HG02678 (cell line): ENCODE measurements around the gene CPA3.

Experiments used
- ATAC-seq: cut with Tn5 transposase; IDR thresholded peaks from one replicate; pipeline ENCODE4 v1.9.1; 2021; ENCODE audit warnings: mild to moderate bottlenecking, moderate library complexity; ENCODE audit not compliant: unreplicated experiment

The CPA3 gene, protein sequence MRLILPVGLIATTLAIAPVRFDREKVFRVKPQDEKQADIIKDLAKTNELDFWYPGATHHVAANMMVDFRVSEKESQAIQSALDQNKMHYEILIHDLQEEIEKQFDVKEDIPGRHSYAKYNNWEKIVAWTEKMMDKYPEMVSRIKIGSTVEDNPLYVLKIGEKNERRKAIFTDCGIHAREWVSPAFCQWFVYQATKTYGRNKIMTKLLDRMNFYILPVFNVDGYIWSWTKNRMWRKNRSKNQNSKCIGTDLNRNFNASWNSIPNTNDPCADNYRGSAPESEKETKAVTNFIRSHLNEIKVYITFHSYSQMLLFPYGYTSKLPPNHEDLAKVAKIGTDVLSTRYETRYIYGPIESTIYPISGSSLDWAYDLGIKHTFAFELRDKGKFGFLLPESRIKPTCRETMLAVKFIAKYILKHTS

DNA sequence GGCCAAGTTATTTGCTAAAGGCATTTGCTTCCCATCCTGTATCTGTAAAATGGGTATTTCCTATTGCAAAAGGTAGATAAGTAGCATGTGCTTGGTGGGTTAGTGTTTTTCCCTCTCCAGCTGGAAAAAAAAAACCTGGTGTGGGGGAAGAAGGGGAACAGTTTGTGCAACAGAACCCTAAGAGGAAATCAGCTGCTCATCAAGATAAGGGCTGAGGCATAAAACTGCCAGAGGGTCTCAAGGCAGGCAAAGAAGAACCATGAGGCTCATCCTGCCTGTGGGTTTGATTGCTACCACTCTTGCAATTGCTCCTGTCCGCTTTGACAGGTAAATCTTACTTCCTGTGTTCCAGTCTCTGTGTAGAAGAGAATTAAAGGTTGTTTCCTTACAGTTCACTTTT is at the start of gene CPA3:
TSS of gene CPA3 (plus strand) at position 248 of the 400 bp plus-strand sequence. CDS start at position 260, 12 bp downstream.
- no peak for ATAC-seq

DNA sequence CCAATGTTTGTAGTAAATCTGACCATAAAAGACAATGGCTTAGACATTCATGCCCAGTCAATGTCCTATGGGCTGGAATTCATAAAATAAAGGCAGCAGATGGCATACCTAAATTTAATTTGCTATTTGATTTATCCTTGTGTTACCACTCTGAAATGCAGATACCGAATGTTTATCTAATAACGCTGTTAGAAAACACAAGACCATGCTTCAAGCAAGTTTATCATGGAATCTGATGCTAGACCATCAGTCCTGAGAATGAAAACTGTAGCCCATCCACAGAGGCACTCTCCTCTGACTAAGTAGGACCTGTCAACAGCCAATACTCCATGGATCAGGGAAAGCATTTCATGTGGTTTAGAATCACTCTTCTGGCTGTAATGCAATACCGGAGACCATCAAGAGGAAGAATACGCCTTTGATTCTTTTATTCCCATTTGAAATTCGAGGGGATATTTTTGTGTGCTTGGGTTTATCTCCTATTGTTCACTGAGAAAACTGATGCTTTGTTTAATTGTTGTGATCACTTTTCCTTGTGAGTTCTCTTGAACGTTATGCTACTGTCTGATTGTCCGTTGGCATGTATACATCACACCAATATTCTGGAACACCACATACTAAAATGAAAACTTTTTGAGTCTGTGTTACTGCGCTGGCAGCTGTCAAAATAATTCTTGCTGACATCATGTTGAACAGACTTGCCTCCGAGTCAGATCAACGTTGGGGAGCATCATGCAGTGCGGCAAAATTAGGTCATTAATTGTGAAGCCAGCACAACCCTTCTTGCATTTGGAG is 49.6 kb upstream of the CPA3 start:
- no peak for ATAC-seq

DNA sequence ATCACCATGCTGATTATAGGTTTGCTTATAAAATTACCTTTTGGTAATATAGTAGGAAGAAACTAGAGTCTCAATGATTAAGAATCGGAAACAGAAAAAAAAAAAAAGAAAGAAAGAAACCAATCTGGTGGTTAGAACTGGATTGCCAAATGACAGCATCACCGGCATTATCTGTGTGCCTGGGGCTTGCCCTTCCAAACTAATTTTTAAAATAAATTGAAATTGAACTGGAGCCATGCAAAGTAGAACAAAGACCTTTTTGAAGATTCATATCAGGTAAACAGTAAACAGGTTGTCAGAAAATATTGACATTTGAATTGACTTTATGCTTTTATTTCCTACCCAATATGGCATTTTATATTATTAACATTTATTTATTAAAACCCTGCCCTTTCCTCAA is 48.7 kb upstream of the CPA3 start:
- no peak for ATAC-seq

DNA sequence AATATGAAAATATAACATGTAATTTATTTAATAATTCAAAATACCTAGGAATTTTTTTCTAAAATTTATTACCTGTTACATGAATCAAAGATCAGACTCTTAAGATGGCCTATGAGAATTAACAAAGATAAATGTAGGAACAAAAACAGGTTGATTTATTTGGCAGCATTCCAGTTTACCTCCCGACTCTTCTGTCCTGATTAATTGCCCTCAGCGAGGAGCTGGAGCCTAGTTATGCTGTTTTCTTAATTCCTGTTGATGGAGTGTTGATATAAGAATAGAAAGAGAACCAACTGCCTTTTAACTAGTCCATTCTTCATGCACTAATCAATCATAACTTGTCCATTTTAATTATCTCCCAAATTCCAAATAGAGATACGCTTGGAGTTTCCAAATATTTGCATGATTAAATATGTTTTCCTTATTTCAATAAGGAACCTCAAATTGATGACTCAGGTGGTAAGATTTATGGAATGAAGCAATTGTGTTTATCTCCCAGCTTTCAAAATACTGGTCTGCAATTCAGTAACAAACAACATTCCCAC is 48.0 kb upstream of the CPA3 start:
- no peak for ATAC-seq

DNA sequence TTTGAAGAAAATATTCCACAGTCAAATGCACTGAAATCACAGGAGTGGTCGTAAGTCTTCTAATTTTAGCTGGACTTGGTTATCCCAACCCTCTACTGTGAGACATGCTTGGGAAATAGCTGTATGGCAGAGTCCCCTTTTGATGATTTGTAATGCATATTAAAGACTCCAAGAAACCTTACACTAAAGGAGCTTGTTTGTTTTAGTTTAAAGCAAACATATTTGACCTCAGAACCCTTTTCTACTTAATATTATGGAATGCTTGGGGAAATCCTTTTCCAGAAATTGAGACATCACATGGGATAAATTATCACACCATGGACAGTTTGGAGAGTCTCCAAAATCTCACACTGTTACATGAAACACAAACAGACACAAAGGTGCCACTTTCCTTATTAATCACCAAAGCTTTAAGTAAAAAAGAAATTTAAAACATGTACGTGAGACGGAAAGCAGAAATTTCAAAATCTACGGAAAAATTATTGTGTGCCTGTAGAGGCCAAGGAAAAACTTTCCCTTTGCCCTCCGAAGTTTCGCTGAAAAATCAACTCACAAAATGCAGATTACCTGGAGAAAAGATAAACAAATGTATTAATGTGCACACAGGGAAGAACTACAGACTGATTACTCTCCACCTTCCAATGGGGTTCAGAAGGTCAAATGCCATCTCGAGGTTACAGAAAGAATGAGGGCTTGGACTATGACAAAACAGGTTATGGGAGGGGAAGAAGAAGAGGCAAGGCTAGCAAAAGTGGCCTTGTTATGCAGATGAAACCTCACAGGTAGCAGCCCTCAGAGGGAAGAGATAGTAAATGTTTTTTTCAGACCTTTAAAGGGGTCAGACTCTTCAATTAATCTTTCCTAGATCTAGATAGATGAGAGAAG is 44.5 kb upstream of the CPA3 start:
- ATAC-seq, result no peak

DNA sequence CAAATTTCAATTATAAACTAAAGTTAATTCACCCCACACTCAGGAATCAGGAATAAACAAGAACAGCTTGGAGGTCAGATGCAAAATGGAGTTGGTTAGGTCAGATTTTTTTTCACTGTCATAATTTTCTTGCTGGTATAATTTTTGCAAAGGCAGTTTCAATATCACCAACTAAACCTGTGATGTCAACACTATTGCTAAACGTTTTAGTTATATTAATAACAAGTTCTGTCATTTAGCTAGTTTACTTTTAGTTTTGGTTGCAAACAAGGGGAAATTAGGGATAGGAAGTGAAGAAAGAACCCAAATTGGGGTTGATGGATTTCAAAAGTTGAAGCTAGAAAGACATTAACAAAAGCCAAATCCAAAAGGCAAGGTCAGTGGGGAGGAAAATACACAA is 42.1 kb upstream of the CPA3 start:
- no peak for ATAC-seq

DNA sequence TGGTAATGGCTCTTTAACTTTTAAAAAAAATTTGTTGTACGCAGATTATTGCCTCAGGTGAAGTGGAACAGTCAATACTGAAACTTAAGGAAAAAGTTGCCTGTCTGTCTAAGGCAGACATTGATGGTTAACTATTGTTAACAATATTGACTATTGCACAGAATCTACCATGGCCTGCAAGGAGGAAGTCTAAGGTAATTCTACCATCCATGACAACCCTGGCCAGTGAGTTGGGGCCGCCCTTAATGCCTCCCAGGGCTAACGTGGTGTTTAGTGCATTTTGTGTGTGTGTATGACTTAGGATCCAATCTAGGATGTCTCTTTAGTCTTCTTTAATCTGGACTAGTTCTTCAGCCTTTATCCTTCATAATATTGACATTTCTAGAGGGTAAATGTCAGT is 39.6 kb upstream of the CPA3 start:
- no peak for ATAC-seq

DNA sequence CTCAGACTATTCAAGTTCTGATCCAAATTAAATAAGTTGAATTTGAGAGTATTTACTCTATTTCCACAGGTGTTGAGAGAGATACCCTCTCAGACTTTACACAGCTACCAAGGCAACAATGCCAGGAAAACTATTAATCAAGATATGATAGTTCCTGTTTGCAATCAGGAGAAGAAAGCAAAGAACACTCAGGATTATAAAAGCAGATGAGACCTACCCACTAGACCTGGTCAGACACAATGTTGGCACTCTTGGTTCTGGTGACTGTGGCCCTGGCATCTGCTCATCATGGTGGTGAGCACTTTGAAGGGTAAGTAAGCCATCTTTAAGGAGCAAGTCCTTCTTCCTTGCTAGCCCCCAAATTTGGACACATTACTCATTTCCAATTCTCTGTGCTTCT is 37.5 kb upstream of the CPA3 start, which contains the start of gene CPB1:
TSS of gene CPB1 (plus strand) at position 227 of the 400 bp plus-strand sequence. CDS start at position 240, 13 bp downstream.
- ATAC-seq, result no peak

DNA sequence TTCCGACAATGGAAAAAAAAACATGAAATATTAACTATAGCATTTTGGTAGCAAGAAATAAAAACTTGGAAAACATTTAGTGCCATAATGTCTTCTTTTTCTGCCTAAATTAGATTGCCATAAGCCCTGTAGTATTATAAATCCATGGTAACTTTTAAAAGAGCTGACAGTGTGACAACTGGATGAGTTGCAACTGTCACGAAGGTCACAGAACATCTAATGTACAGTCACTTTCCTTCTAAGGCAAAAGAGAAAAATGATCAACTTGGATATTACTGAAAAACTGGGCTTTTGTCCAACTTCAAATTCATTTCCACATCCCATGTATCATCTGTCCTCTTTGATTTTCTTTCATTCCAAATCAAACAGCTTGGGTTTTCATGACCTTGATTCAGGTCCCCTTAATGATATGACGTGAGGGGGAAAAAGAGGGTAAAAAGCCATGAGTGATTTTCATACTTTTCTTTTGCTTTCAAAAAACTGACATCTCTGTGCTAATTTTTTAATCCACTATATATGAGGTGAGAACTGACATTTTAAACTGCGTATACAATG is 36.9 kb upstream of the CPA3 start:
- ATAC-seq, result no peak

DNA sequence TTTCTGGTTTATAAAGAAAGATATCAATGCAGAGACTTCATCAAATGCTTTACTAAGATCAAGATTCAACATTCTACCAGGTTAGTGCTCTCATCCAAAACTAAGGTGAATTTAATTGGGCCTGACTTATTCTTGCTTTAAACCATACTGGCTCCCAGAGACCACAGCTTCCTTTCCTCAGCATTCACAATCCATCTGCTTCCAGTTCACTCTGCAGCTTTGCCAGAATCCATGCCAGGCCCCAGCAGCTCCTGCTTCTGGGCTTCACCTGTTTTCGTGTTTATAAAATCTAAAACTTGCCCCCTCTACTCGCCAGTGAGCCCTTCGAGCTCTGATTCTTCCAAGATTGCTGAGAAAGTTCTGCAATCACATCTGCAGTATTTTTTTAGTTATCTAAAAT is 35.2 kb upstream of the CPA3 start:
- ATAC-seq, result no peak

DNA sequence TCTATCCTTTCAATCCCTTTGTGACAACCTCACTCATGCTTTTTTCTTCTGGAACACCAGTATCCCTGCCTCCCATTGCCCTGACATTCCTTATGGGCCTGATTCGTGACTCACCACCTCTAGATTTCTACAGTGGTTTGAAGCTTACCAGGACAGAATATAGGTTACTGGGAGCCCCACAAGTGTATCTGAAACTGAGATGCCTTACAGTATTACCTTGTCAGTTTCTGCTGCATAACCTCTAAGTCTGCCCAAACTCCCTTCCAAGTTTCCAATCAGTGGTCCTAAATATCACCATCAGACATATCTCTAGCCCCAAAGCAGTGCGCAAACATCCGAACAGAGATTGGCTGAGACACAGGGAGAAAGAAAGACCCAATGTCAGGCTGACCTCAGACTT is 31.9 kb upstream of the CPA3 start:
- no peak for ATAC-seq

DNA sequence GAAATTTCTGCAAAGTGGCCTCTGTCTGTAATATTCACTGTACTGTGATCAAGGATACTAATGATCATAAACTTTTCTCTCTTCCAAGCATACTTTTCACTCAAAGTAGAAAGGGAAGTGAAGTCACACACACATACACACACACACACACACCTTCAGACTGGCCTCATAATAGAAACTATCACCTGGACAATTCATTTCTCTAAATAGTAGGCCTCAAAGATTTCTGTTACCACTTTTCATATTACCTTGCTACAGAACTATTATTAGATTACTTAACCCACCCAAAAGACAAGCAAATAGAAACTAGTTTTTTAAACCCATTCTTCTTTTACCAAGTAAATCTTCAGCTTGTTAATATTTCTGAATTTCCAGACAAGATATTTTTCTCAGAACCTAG is 25.3 kb upstream of the CPA3 start:
- ATAC-seq, result no peak

DNA sequence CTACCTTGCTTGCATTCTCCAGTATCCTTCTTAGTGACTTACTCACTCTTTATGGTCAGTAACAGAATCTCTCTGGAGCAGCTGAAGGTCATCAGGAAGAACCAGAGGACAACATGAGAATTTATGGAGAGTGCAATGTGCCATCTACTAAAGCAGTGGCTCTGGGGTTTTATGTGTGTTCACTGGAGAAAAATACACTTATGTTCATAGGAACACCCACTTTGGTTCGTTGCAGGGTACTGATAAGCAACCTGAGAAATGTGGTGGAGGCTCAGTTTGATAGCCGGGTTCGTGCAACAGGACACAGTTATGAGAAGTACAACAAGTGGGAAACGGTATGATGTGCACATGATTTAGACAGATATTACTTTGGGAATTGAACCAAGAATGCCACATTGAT is 24.6 kb upstream of the CPA3 start:
- ATAC-seq, result no peak

DNA sequence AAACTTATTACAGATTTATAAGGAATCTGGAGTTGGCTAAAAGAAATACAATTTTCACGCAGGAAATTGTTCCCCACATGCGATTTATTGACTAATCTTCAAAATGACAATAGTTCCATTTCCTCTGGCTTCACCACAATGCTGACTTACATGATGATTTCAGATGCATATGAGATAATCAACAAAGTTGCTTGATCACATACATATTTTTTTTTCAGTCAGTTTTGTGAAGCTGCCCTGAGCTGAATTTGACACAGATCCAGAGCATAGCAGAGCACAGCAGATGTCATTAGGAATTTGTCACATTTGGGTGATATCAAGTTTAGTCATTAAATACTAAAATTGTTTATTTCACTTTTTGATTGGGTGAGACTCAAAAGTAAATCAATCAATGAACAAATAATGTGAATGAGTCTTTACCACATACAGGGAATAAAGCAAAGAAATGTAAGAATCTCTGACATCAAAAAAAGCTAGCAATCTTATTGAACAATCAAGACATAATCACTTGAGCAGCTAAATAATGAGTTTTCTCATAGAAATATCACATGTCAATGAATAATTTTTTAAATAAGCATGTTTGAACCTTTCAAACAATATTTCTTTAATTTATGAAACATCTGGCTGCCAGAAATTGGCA is 19.2 kb upstream of the CPA3 start:
- ATAC-seq, result no peak

DNA sequence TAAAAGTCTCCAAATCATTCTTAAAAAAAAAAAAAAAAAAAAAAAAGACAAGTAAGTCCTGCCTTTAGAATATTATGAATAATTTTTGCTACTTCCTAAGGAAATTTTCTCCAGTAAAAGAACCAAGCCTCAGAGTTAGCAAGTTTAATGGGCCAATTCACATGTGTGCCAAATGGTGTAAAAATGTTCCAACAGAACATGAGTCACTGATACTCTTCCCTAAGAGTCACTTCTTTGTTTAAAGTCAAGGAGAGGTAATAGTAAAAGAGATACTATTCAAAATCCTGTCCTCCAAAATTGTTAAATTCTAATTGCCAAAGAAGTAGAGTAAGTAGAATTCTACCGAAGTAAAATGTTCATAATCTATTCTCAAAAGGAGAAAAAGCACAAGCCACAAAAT is 17.7 kb upstream of the CPA3 start:
- ATAC-seq, result no peak

DNA sequence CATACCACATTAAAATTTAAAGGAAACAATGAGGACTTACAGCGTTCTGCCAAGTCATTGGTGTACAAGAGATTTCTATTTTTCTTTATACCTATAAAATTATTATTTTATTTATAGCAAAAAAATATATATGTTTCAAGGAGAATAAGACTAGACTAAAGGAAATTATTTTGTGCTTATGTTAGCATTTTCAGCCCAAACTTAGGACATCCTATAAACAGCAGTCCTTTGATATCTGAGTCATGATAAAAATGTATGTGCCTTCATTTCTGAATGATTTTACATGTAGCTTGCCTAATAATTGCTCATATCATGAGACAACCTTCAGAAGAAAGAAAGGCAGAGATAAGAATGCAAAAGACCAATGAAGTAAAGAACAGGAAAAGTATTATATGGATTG is 16.7 kb upstream of the CPA3 start:
- ATAC-seq, result no peak

DNA sequence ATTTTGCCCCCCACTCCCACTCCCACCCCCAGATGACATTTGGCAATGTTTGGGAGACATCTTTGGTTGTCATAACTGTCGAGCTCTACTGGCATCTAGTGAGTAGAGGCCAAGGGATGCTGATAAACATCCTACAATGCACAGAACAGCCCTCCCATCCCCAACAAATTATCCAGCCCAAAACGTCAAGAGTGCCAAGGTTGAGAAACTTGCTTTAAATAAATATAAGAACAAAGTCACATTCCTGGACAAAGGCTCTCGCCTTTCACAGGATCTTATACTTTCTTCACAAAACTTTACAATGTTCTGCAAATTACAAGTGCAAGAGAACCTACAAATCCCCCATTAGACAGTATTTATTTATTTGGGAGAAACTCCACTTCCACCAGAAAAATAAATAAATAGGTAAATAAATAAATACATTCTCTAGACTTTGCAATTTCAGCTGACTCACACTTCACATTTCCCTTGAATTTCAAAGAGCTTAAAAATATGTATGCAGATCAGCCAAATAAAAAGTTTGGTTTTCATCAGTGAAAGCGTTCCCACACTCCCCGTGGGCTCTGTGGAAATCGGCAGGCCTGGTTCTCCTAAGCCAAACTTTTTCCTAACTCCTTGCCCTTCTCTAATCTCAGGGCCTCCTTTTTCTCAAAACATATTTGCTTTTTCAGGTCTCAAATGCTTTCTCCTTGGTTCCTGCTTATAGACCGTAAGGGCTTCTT is 12.7 kb upstream of the CPA3 start:
- ATAC-seq, result no peak

DNA sequence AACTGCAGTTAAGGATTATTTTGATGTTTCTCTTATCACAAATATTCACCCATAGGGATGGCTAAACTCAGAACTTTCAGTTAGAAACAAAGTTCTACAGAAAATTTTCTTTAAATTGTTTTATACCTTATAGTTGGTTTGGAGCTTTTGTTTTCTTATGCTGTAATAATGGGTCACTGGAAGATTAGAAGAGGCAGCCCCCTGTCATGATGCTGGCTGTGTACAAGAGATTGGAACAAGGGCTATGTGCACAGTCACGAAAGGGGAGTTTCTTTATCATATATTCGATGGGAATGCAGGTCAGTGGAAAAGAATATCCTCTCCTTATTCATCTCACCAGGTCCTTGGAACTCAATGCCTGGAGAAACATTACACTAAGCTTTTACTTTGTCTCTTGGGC is 12.0 kb upstream of the CPA3 start:
- ATAC-seq, result no peak

DNA sequence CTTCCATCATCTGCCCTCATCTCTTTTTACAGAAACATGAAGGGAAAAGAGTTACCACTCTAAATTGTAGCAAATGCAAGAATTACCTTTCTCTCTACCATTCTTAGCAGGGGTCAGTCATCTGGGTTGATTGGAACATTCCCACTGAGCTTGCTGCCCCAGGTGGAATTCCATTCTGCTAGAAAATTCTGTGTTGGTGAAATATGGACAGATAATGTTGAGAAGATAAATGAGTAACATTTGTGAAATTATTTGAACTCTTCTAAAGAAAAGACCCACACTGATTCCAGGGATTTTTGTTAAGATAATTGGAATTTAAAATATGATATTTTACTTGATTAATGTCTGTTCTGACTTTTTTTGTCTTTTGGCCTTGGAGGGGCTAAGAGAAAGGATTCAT is 11.0 kb upstream of the CPA3 start:
- no peak for ATAC-seq
